HCT116 (cell line): ENCODE results near the gene FAM181A. TPM values are rescaled to one million over a fixed set of nuclear protein-coding genes. Genes with fewer than 3 reads are reported as not detected.

Experiments
- ATAC-seq: fragments of 200-7000 bp; cut with Tn5 transposase; 2 replicates; pipeline ENCODE4 v1.9.1; 2020; ENCODE audit warnings: mild to moderate bottlenecking, moderate library complexity
- BruUV-seq: library from RNA; stranded (reverse); fragments of 400-500 nt; replicated peaks from 2 replicates; lab custom pipeline; 2021; lab: Mats Ljungman, UMichigan
- CTCF ChIA-PET: fragments of 300-600 bp; sonication (Branson Sonifier 250); formaldehyde crosslinking; loops from one replicate; lab custom pipeline; 2021; ENCODE audit warnings: antibody characterized with exemption; lab: Charles Lee
- POLR2A ChIA-PET: fragments of 300-600, 350-600 bp; sonication (Branson Sonifier 250); formaldehyde crosslinking; loops from one replicate; lab custom pipeline; 2021; ENCODE audit warnings: antibody characterized with exemption; lab: Charles Lee
- RAD21 ChIA-PET, 2 experiments: fragments of 300-600 bp; sonication (Branson Sonifier 250); formaldehyde crosslinking; loops; one replicate each; lab custom pipeline; 2023; ENCODE audit warnings: low total read pairs in 2 of 2; ENCODE audit not compliant: uncharacterized antibody in 2 of 2, unreplicated experiment in 2 of 2, low non-redundant PET in 1 of 2; lab: Charles Lee
- DNase-seq: peaks from one replicate; pipeline ENCODE4 v3.0.0-alpha.2; 2010; ENCODE audit warnings: low read depth, low spot score
- H2AFZ ChIP-seq: fragments of 200-600 bp; shearing (Covaris generic), sonication (generic); 2 replicates; pipeline ENCODE4 v1.6.1; 2017; ENCODE audit warnings: low read depth, mixed run types, mixed read lengths, antibody characterized with exemption, low read length; ENCODE audit not compliant: poor library complexity, severe bottlenecking
- H3K27ac ChIP-seq: 2 replicates; pipeline ENCODE4 v1.5.1; 2012; ENCODE audit warnings: low read depth, low read length
- H3K27me3 ChIP-seq: fragments of 200-600 bp; sonication (generic); 2 replicates; pipeline ENCODE4 v1.6.1; 2016; ENCODE audit warnings: mixed run types, low read length, mixed read lengths; ENCODE audit not compliant: insufficient read depth
- H3K36me3 ChIP-seq, 2 experiments: fragments of 200-500 bp in 1 of 2; fragments of 200-600 bp in 1 of 2; sonication (Bioruptor generic) in 1 of 2; sonication (generic) in 1 of 2; 2 replicates each; pipeline versions ENCODE4 v1.5.1 to v1.6.1; 2014 to 2016; ENCODE audit warnings: low read length in 2 of 2, inconsistent platforms in 1 of 2, mixed read lengths in 1 of 2, mixed run types in 1 of 2; ENCODE audit not compliant: insufficient read depth in 2 of 2, control insufficient read depth in 1 of 2
- H3K4me1 ChIP-seq, 2 experiments: fragments of 200-600 bp in 1 of 2; sonication (generic) in 1 of 2; 2 replicates each; pipeline versions ENCODE4 v1.5.1 to v1.6.1; 2012 to 2017; ENCODE audit warnings: low read length in 2 of 2, inconsistent platforms in 1 of 2, mild to moderate bottlenecking in 1 of 2, mixed read lengths in 1 of 2, mixed run types in 1 of 2, moderate library complexity in 1 of 2; ENCODE audit not compliant: insufficient read depth in 2 of 2, control insufficient read depth in 1 of 2
- H3K4me2 ChIP-seq: fragments of 200-600 bp; sonication (generic); 2 replicates; pipeline ENCODE4 v1.6.1; 2017; ENCODE audit warnings: mixed run types, low read length, mixed read lengths
- H3K4me3 ChIP-seq, 2 experiments: fragments of 200-600 bp in 1 of 2; sonication (generic) in 1 of 2; replicated peaks in 1 of 2; 2 replicates each; pipeline ENCODE4 v1.5.1; 2011 to 2016; ENCODE audit warnings: low read length in 2 of 2, control low read depth in 1 of 2, low read depth in 1 of 2, mild to moderate bottlenecking in 1 of 2, mixed read lengths in 1 of 2, mixed run types in 1 of 2
- H3K79me2 ChIP-seq: fragments of 200-600 bp; sonication (generic); 2 replicates; pipeline ENCODE4 v1.6.1; 2017; ENCODE audit warnings: mild to moderate bottlenecking, mixed run types, low read length, moderate library complexity, mixed read lengths; ENCODE audit not compliant: insufficient read depth
- H3K9ac ChIP-seq: fragments of 200-600 bp; sonication (generic); 2 replicates; pipeline ENCODE4 v1.6.1; 2016; ENCODE audit warnings: low read length, mixed read lengths
- H3K9me2 ChIP-seq: fragments of 200-600 bp; sonication (generic), shearing (Covaris generic); 2 replicates; pipeline ENCODE4 v1.6.1; 2017; ENCODE audit warnings: mixed run types, mild to moderate bottlenecking, moderate library complexity; ENCODE audit not compliant: insufficient read depth
- H3K9me3 ChIP-seq, 2 experiments: fragments of 200-500 bp in 1 of 2; fragments of 200-600 bp in 1 of 2; sonication (Bioruptor generic) in 1 of 2; sonication (generic) in 1 of 2; 2 replicates each; pipeline ENCODE4 v1.6.1; 2014 to 2017; ENCODE audit warnings: low read length in 2 of 2, mixed read lengths in 2 of 2, inconsistent platforms in 1 of 2, low read depth in 1 of 2, mild to moderate bottlenecking in 1 of 2, mixed run types in 1 of 2, moderate library complexity in 1 of 2; ENCODE audit not compliant: control insufficient read depth in 1 of 2, insufficient read depth in 1 of 2
- H4K20me1 ChIP-seq: fragments of 200-600 bp; sonication (generic), shearing (Covaris generic); 2 replicates; pipeline ENCODE4 v1.6.1; 2017; ENCODE audit warnings: mixed run types, mild to moderate bottlenecking, moderate library complexity; ENCODE audit not compliant: insufficient read depth
- CEBPB ChIP-seq: IDR thresholded peaks from 2 replicates; pipeline ENCODE4 v1.6.1; 2012; ENCODE audit warnings: low read depth
- EGR1 ChIP-seq: IDR thresholded peaks from 2 replicates; pipeline ENCODE4 v1.6.1; 2012; ENCODE audit warnings: low read depth
- EZH2 ChIP-seq: fragments of 200-600 bp; sonication (generic); IDR thresholded peaks from 2 replicates; pipeline ENCODE4 v1.6.1; 2017; ENCODE audit warnings: antibody characterized with exemption, mixed run types
- ZNF274 ChIP-seq: fragments of 200-500 bp; sonication (Bioruptor generic); IDR thresholded peaks from 2 replicates; pipeline ENCODE4 v1.6.1; 2014; ENCODE audit warnings: mild to moderate bottlenecking, low read depth, low read length, inconsistent platforms
- intact Hi-C: fragments of 100-400 bp; cut with micrococcal nuclease; formaldehyde crosslinking; loops from 2 replicates; pipeline ENCODE4 v1.10.0; 2022
- total RNA-seq: library from RNA; stranded (reverse); gene quantifications from one replicate; pipeline ENCODE4 v1.2.1, GENCODE V29; 2021; ENCODE audit not compliant: unreplicated experiment
- TF ChIP-seq, protein P1 (sequence below): IDR thresholded peaks from 2 replicates; pipeline ENCODE4 v1.6.1; 2012; ENCODE audit warnings: low read depth
- TF ChIP-seq, protein P2 (sequence below): IDR thresholded peaks from 2 replicates; pipeline ENCODE4 v1.6.1; 2011; ENCODE audit warnings: mild to moderate bottlenecking, low read length, moderate library complexity; ENCODE audit not compliant: insufficient replicate concordance; ENCODE audit errors: extremely low read depth

FAM181A gene
- total RNA-seq, 1 experiment from 2014 or later: not detected

DNA sequence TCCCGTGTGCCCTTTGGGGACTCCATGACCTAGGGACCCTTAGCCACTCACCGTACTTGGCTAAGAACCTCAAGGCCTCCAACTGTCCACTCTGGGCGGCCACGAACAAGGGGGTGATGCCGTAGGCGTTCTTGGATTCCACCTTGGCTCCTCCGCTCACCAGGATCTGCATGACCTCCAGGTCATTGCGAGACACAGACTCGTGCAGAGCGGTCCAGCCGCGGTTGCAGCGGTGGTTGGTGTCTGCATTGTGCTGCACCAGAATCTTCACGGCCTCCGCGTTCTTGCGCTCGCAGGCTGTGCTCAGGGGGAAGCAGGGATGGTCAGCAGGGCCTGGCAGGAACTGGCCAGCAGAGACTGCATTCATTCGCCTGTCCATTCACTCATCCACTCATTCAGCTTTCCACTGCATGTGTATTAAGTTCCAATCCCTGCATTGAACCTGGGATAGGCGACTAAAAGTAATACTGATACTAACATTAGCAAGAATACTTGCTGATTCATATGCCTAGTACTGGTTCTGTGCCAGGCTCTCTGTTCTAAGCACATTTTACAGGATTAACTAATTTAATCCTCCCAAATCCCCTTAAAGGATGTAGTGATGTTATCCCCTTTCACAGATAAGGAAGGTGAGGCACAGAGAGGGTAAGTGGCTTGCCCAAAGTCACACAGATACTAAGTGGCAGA lies 23.9 kb downstream of the FAM181A start:
- intact Hi-C loops: no loop called here
- no peaks in the 10 kb centered on the region for H3K9me3 ChIP-seq
- H3K4me3 ChIP-seq: no peak overlapping the region
- no peaks in the 10 kb centered on the region for H3K79me2 ChIP-seq
- H3K4me2 ChIP-seq: no peak overlapping the region
- peaks cover 13 to 53% of the 10 kb centered on the region in 2 experiments; a peak in 3 of 4 replicates for H3K4me1 ChIP-seq
- no peaks in the 10 kb centered on the region for H3K9me2 ChIP-seq
- no peak overlapping the region for H3K9ac ChIP-seq
- DNase-seq (no peak), ATAC-seq (no peak)
- ChIA-PET RAD21 (no interaction called here), CTCF (interaction anchor here (1.0 to 2.7 kb wide), 3 partner anchors 11 to 19 kb away, joined by 4 to 13 read pairs (median 8); no protein-coding TSS in a partner anchor)
- no peaks in the 10 kb centered on the region for H3K27me3 ChIP-seq
- no peaks in the 10 kb centered on the region for H4K20me1 ChIP-seq
- no peak overlapping the region for H3K27ac ChIP-seq
- TF ChIP-seq EZH2 (no peak), CEBPB (no peak), ZNF274 (no peak), EGR1 (no peak)
- TF ChIP-seq, protein P1, sequence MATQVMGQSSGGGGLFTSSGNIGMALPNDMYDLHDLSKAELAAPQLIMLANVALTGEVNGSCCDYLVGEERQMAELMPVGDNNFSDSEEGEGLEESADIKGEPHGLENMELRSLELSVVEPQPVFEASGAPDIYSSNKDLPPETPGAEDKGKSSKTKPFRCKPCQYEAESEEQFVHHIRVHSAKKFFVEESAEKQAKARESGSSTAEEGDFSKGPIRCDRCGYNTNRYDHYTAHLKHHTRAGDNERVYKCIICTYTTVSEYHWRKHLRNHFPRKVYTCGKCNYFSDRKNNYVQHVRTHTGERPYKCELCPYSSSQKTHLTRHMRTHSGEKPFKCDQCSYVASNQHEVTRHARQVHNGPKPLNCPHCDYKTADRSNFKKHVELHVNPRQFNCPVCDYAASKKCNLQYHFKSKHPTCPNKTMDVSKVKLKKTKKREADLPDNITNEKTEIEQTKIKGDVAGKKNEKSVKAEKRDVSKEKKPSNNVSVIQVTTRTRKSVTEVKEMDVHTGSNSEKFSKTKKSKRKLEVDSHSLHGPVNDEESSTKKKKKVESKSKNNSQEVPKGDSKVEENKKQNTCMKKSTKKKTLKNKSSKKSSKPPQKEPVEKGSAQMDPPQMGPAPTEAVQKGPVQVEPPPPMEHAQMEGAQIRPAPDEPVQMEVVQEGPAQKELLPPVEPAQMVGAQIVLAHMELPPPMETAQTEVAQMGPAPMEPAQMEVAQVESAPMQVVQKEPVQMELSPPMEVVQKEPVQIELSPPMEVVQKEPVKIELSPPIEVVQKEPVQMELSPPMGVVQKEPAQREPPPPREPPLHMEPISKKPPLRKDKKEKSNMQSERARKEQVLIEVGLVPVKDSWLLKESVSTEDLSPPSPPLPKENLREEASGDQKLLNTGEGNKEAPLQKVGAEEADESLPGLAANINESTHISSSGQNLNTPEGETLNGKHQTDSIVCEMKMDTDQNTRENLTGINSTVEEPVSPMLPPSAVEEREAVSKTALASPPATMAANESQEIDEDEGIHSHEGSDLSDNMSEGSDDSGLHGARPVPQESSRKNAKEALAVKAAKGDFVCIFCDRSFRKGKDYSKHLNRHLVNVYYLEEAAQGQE: no peak
- TF ChIP-seq, protein P2, sequence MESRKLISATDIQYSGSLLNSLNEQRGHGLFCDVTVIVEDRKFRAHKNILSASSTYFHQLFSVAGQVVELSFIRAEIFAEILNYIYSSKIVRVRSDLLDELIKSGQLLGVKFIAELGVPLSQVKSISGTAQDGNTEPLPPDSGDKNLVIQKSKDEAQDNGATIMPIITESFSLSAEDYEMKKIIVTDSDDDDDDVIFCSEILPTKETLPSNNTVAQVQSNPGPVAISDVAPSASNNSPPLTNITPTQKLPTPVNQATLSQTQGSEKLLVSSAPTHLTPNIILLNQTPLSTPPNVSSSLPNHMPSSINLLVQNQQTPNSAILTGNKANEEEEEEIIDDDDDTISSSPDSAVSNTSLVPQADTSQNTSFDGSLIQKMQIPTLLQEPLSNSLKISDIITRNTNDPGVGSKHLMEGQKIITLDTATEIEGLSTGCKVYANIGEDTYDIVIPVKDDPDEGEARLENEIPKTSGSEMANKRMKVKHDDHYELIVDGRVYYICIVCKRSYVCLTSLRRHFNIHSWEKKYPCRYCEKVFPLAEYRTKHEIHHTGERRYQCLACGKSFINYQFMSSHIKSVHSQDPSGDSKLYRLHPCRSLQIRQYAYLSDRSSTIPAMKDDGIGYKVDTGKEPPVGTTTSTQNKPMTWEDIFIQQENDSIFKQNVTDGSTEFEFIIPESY: no peak
- TF ChIP-seq, all 23 proteins: peak for 0
- Histone ChIP-seq H3K36me3 (no peaks in the 10 kb centered on the region), H2AFZ (no peak overlapping the region)
- no TSS peak for BruUV-seq
- POLR2A ChIA-PET: interaction anchor here (1.1 to 1.6 kb wide), 2 partner anchors 9 to 11 kb away, joined by 3 read pairs; no protein-coding TSS in a partner anchor
